GM08714 (cell line): Measurements from ENCODE around the gene SLIT1.
"Not testable (repeated sequence)": the region's sequence is repeated elsewhere in the genome, so short reads cannot be mapped to it uniquely, and the experiment has no call there.

ENCODE experiments used
- H3K4me3 ChIP-seq: fragments of 200-500 bp; sonication (Bioruptor generic); 2 replicates; pipeline ENCODE4 v1.5.1; 2014; ENCODE audit warnings: mild to moderate bottlenecking, low read length, inconsistent platforms
- ZNF274 ChIP-seq: IDR thresholded peaks from 2 replicates; pipeline ENCODE4 v1.6.1; 2012; ENCODE audit warnings: mild to moderate bottlenecking, low read depth, low read length

The SLIT1 gene

GRCh38 chr10:97047083-97047736, 138.5 kb downstream of the SLIT1 start:
- TF ChIP-seq ZNF274, result no peak
- no peak overlapping the region for H3K4me3 ChIP-seq

- TF ChIP-seq ZNF274, result no peak
- no peak overlapping the region for H3K4me3 ChIP-seq
Measured at GRCh38 chr10:97046456-97047082, 139.2 kb downstream of the SLIT1 start.

- no peak for TF ChIP-seq ZNF274
- H3K4me3 ChIP-seq, result no peak overlapping the region
Measured at GRCh38 chr10:97043563-97043855, 142.2 kb downstream of the SLIT1 start.

- no peak for TF ChIP-seq ZNF274
- no peak overlapping the region for H3K4me3 ChIP-seq
Measured at GRCh38 chr10:97042716-97043562, 142.8 kb downstream of the SLIT1 start.

GRCh38 chr10:97042081-97042480, 143.7 kb downstream of the SLIT1 start:
- H3K4me3 ChIP-seq, result no peak overlapping the region
- no peak for TF ChIP-seq ZNF274

GRCh38 chr10:97040706-97041105, 145.1 kb downstream of the SLIT1 start:
- TF ChIP-seq ZNF274, result no peak
- no peak overlapping the region for H3K4me3 ChIP-seq

- TF ChIP-seq ZNF274, result no peak
- H3K4me3 ChIP-seq, result no peak overlapping the region
Measured at GRCh38 chr10:97040248-97040584, 145.5 kb downstream of the SLIT1 start.

- no peak for TF ChIP-seq ZNF274
Measured at GRCh38 chr10:97039538-97040247, 146.1 kb downstream of the SLIT1 start.

GRCh38 chr10:97038688-97039087, 147.1 kb downstream of the SLIT1 start:
- no peak for TF ChIP-seq ZNF274
- H3K4me3 ChIP-seq, result no peak overlapping the region

More at GRCh38 chr10:97039538-97040247, 146.1 kb downstream of the SLIT1 start:
- H3K4me3 ChIP-seq, result no peak overlapping the region

GRCh38 chr10:97037365-97038361, 148.1 kb downstream of the SLIT1 start:
- TF ChIP-seq ZNF274, result no peak
- peak overlapping the region; percentile 15; the same call in 1 of the 2 replicates for H3K4me3 ChIP-seq

- no peak for TF ChIP-seq ZNF274
Measured at GRCh38 chr10:97034958-97035769, 150.6 kb downstream of the SLIT1 start.

GRCh38 chr10:97034301-97034700, 151.5 kb downstream of the SLIT1 start:
- no peak for TF ChIP-seq ZNF274
- H3K4me3 ChIP-seq, result no peak overlapping the region

More at GRCh38 chr10:97034958-97035769, 150.6 kb downstream of the SLIT1 start:
- no peak overlapping the region for H3K4me3 ChIP-seq

GRCh38 chr10:97033841-97034240, 151.9 kb downstream of the SLIT1 start:
- H3K4me3 ChIP-seq, result not testable (repeated sequence)
